Neural progenitor cell (in vitro differentiated cells): ENCODE measurements around the gene SCP2. TPM values are rescaled to one million over a fixed set of nuclear protein-coding genes. Genes with fewer than 3 reads are reported as not detected.

Experiments
- DNase-seq: peaks from one replicate; pipeline ENCODE4 v3.0.0-alpha.2; 2016; ENCODE audit warnings: low spot score
- H2AFZ ChIP-seq: fragments of 200-600 bp; sonication (generic); replicated peaks from 2 replicates; pipeline ENCODE4 v1.6.1; 2016; ENCODE audit warnings: antibody characterized with exemption
- H3F3A ChIP-seq: fragments of 200-600 bp; sonication (generic); 2 replicates; pipeline ENCODE4 v1.6.1; 2016; ENCODE audit warnings: antibody characterized with exemption, low read depth
- H3K27ac ChIP-seq: fragments of 200-600 bp; sonication (generic); 2 replicates; pipeline ENCODE4 v1.5.1; 2016; ENCODE audit warnings: mild to moderate bottlenecking
- H3K27me3 ChIP-seq: fragments of 200-600 bp; sonication (generic); 2 replicates; pipeline ENCODE4 v1.6.1; 2016; ENCODE audit warnings: mild to moderate bottlenecking, moderate library complexity
- H3K36me3 ChIP-seq: fragments of 200-600 bp; sonication (generic); 2 replicates; pipeline ENCODE4 v1.5.1; 2016
- H3K4me1 ChIP-seq: fragments of 200-600 bp; sonication (generic); 2 replicates; pipeline ENCODE4 v1.6.1; 2016; ENCODE audit warnings: mixed run types
- H3K4me2 ChIP-seq: fragments of 200-600 bp; sonication (generic); 2 replicates; pipeline ENCODE4 v1.6.1; 2016
- H3K4me3 ChIP-seq: fragments of 200-600 bp; sonication (generic); 2 replicates; pipeline ENCODE4 v1.5.1; 2016
- H3K79me2 ChIP-seq: fragments of 200-600 bp; sonication (generic); 2 replicates; pipeline ENCODE4 v1.6.1; 2016; ENCODE audit warnings: low read depth
- H3K9ac ChIP-seq: fragments of 200-600 bp; sonication (generic); 2 replicates; pipeline ENCODE4 v1.6.1; 2016
- H3K9me3 ChIP-seq: fragments of 200-600 bp; sonication (generic); 2 replicates; pipeline ENCODE4 v1.5.1; 2016; ENCODE audit warnings: low read depth
- H4K20me1 ChIP-seq: fragments of 200-600 bp; sonication (generic); 2 replicates; pipeline ENCODE4 v1.6.1; 2016; ENCODE audit warnings: low read depth
- H3K27ac Mint-ChIP-seq: 3 replicates; pipeline ENCODE4 v1.8.0; 2021; ENCODE audit warnings: mixed read lengths
- H3K27me3 Mint-ChIP-seq: 2 replicates; pipeline ENCODE4 v1.8.0; 2022; ENCODE audit warnings: low read depth, mild to moderate bottlenecking, inconsistent platforms, moderate library complexity, mixed read lengths; ENCODE audit not compliant: insufficient read depth
- H3K36me3 Mint-ChIP-seq: 3 replicates; pipeline ENCODE4 v1.8.0; 2021; ENCODE audit warnings: mixed read lengths
- H3K4me1 Mint-ChIP-seq: 3 replicates; pipeline ENCODE4 v1.8.0; 2021; ENCODE audit warnings: mixed read lengths
- H3K4me3 Mint-ChIP-seq: 3 replicates; pipeline ENCODE4 v1.8.0; 2021; ENCODE audit warnings: mild to moderate bottlenecking, moderate library complexity, mixed read lengths
- H3K9me3 Mint-ChIP-seq: 3 replicates; pipeline ENCODE4 v1.8.0; 2020; ENCODE audit warnings: mixed read lengths
- CTCF ChIP-seq: fragments of 200-600 bp; sonication (generic); IDR thresholded peaks from 2 replicates; pipeline ENCODE4 v1.5.1; 2017; ENCODE audit warnings: antibody characterized with exemption, mild to moderate bottlenecking
- EZH2 ChIP-seq: fragments of 200-600 bp; sonication (generic); IDR thresholded peaks from 2 replicates; pipeline ENCODE4 v1.6.1; 2017; ENCODE audit warnings: antibody characterized with exemption, mild to moderate bottlenecking, moderate library complexity
- EZH2phosphoT487 ChIP-seq: fragments of 200-600 bp; sonication (generic); IDR thresholded peaks from 2 replicates; pipeline ENCODE4 v1.6.1; 2017; ENCODE audit warnings: antibody characterized with exemption
- total RNA-seq: library from RNA; depleted of rRNA; stranded (reverse); fragments of >200 nt; gene quantifications from 2 replicates; pipeline ENCODE4 v1.2.3, GENCODE V29; 2015; ENCODE audit warnings: low replicate concordance

SCP2 gene
- total RNA-seq, 1 donor from 2014 or later, result 101 TPM

- no peaks in the 10 kb centered on the region for H4K20me1 ChIP-seq
- H3K4me1 ChIP-seq, result peaks cover 9% of the 10 kb centered on the region
- H2AFZ ChIP-seq, result no peak overlapping the region
- H3K36me3 ChIP-seq, result no peaks in the 10 kb centered on the region
- no peak for TF ChIP-seq CTCF
- TF ChIP-seq EZH2phosphoT487, result no peak
- TF ChIP-seq EZH2, result no peak
- Mint-ChIP-seq H3K4me1 (peaks cover 5% of the 10 kb centered on the region), H3K27me3 (peaks cover 7% of the 10 kb centered on the region), H3K9me3 (no peaks in the 10 kb centered on the region), H3K36me3 (no peaks in the 10 kb centered on the region), H3K27ac (no peak overlapping the region), H3K4me3 (no peak overlapping the region)
- H3K79me2 ChIP-seq, result no peaks in the 10 kb centered on the region
- no peak for DNase-seq
- H3K27ac ChIP-seq, result no peak overlapping the region
- H3K9ac ChIP-seq, result no peak overlapping the region
- H3K9me3 ChIP-seq, result no peaks in the 10 kb centered on the region
- H3K4me2 ChIP-seq, result no peak overlapping the region
- H3K4me3 ChIP-seq, result no peak overlapping the region
- peaks cover 7% of the 10 kb centered on the region for H3F3A ChIP-seq
- H3K27me3 ChIP-seq, result no peaks in the 10 kb centered on the region
These were observed 165.0 kb downstream of the SCP2 start for GRCh38 chr1:53091841-53092645.

GRCh38 chr1:53092659-53093450 lies 165.8 kb downstream of the SCP2 start:
- H3K9ac ChIP-seq, result no peak overlapping the region
- no peaks in the 10 kb centered on the region for H3K27me3 ChIP-seq

GRCh38 chr1:53093451-53093754 lies 166.3 kb downstream of the SCP2 start:
- Histone ChIP-seq H3K79me2 (no peaks in the 10 kb centered on the region), H3K9me3 (no peaks in the 10 kb centered on the region), H4K20me1 (no peaks in the 10 kb centered on the region), H3F3A (peaks cover 7% of the 10 kb centered on the region), H3K27ac (no peak overlapping the region), H3K4me1 (no peaks in the 10 kb centered on the region), H3K36me3 (no peaks in the 10 kb centered on the region), H3K4me2 (no peak overlapping the region), H3K4me3 (no peak overlapping the region), H2AFZ (no peak overlapping the region), H3K27me3 (no peaks in the 10 kb centered on the region), H3K9ac (no peak overlapping the region)
- Mint-ChIP-seq H3K27ac (no peak overlapping the region), H3K4me3 (no peak overlapping the region), H3K4me1 (no peaks in the 10 kb centered on the region), H3K27me3 (peaks cover 5% of the 10 kb centered on the region), H3K9me3 (no peaks in the 10 kb centered on the region), H3K36me3 (no peaks in the 10 kb centered on the region)
- DNase-seq, result no peak
- TF ChIP-seq EZH2phosphoT487, result no peak
- no peak for TF ChIP-seq CTCF

More at GRCh38 chr1:53092659-53093450, 165.8 kb downstream of the SCP2 start:
- Histone ChIP-seq H3K27ac (no peak overlapping the region), H3K4me1 (peaks cover 5% of the 10 kb centered on the region), H3K36me3 (no peaks in the 10 kb centered on the region), H2AFZ (no peak overlapping the region), H3F3A (peaks cover 7% of the 10 kb centered on the region), H3K79me2 (no peaks in the 10 kb centered on the region), H3K9me3 (no peaks in the 10 kb centered on the region), H3K4me2 (no peak overlapping the region), H4K20me1 (no peaks in the 10 kb centered on the region), H3K4me3 (no peak overlapping the region)
- H3K36me3 Mint-ChIP-seq, result no peaks in the 10 kb centered on the region
- H3K9me3 Mint-ChIP-seq, result no peaks in the 10 kb centered on the region
- H3K4me1 Mint-ChIP-seq, result peaks cover 3% of the 10 kb centered on the region
- no peak overlapping the region for H3K27ac Mint-ChIP-seq
- TF ChIP-seq CTCF (no peak), EZH2 (no peak), EZH2phosphoT487 (no peak)
- peaks cover 7% of the 10 kb centered on the region for H3K27me3 Mint-ChIP-seq
- H3K4me3 Mint-ChIP-seq, result no peak overlapping the region
- no peak for DNase-seq
